Nephron progenitor cell (in vitro differentiated cells): ENCODE data around the gene ANKRD53.
A peak's percentile ranks its signal among the peaks of the same experiment; 100 is the strongest.

Experiments used
- DNase-seq: peaks from one replicate; pipeline ENCODE4 v3.0.0; 2021
- H3K27ac Mint-ChIP-seq: 2 replicates; pipeline ENCODE4 v1.8.0; 2021; ENCODE audit warnings: mild to moderate bottlenecking, moderate library complexity, mixed read lengths
- H3K27me3 Mint-ChIP-seq: 2 replicates; pipeline ENCODE4 v1.8.0; 2021; ENCODE audit warnings: mild to moderate bottlenecking, low read depth, mixed read lengths; ENCODE audit not compliant: poor library complexity
- H3K36me3 Mint-ChIP-seq: 2 replicates; pipeline ENCODE4 v1.8.0; 2021; ENCODE audit warnings: low read depth, mixed read lengths
- H3K4me1 Mint-ChIP-seq: 2 replicates; pipeline ENCODE4 v1.8.0; 2021; ENCODE audit warnings: mixed read lengths
- H3K4me3 Mint-ChIP-seq: 2 replicates; pipeline ENCODE4 v1.8.0; 2021; ENCODE audit warnings: mild to moderate bottlenecking, moderate library complexity, mixed read lengths
- H3K9me3 Mint-ChIP-seq: 2 replicates; pipeline ENCODE4 v1.8.0; 2021; ENCODE audit warnings: mild to moderate bottlenecking, moderate library complexity, mixed read lengths
- TF ChIP-seq, protein P1 (sequence below): fragments of 200-600 bp; sonication (generic); IDR thresholded peaks from 2 replicates; pipeline ENCODE4 v1.5.0; 2021; ENCODE audit warnings: antibody characterized with exemption

Gene ANKRD53

DNA sequence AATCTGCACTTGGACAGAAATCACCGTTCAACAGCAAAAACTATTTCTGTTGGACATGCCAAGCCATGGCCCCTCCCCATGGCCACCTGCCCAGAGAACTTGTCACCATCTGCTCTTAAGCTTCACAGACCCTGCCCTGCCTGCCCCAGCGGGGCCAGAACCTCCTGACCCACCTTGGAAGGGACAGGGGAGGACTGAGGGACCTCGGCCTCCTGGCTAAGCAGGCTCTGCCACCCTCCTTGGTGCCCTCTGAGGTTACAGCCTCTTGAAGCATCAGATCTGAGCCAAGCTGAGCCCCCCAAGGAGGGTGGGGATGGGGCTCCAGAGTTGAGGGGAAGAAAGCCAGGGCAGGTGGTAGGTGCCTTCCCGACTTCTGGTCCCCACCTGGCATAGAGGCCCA is 9.7 kb downstream of the ANKRD53 start:
- Mint-ChIP-seq H3K27ac (no peak overlapping the region), H3K36me3 (peaks cover 33% of the 10 kb centered on the region), H3K4me3 (no peak overlapping the region), H3K27me3 (peaks cover 9% of the 10 kb centered on the region), H3K4me1 (peaks cover 20% of the 10 kb centered on the region), H3K9me3 (no peaks in the 10 kb centered on the region)
- TF ChIP-seq, protein P1, sequence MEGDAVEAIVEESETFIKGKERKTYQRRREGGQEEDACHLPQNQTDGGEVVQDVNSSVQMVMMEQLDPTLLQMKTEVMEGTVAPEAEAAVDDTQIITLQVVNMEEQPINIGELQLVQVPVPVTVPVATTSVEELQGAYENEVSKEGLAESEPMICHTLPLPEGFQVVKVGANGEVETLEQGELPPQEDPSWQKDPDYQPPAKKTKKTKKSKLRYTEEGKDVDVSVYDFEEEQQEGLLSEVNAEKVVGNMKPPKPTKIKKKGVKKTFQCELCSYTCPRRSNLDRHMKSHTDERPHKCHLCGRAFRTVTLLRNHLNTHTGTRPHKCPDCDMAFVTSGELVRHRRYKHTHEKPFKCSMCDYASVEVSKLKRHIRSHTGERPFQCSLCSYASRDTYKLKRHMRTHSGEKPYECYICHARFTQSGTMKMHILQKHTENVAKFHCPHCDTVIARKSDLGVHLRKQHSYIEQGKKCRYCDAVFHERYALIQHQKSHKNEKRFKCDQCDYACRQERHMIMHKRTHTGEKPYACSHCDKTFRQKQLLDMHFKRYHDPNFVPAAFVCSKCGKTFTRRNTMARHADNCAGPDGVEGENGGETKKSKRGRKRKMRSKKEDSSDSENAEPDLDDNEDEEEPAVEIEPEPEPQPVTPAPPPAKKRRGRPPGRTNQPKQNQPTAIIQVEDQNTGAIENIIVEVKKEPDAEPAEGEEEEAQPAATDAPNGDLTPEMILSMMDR = no peak
- no peak for DNase-seq

DNA sequence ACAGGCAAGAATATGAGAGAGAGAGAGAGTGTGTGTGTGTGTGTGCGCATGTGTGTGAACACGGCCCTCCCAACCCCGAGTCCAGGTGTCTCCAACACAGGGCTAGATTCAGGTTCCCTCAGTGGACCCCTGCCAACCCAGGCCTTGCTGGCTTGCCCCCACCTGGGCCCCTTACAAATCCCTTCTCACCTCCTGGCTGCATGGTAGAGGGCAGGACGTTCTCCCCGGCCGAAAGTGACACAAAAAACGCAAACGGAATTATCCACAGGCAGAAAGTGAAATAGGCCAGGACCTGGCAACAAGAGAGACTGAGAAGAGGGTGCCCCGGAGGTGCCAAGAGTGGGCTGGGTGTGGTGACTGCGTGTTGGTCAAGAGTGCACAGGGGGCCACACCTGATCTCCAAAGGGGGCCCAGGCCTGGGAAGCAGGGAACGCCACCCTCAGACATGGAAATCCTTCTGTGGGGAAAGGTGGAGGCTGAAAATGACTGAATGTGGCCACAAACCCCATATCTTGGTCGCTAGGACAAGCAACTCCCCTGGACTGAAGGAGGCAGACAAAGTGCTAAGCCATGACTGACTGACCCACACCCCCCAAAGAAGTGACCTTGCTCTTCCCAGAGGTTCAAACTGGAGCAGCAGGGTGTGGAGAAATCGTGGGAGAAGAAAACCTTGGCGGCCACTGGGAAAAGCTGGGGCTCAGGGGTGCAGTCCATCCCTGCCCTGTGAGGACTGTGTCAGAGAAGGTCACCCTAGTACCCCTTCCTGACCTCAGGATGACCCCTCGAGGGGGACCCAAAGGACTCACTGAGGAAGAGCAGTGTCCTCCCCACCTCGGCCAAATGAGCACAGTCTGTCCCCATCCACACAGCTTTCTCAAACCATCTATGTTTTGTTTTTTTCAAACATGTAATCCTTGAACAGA is 10.6 kb downstream of the ANKRD53 start:
- Mint-ChIP-seq H3K9me3 (no peaks in the 10 kb centered on the region), H3K4me1 (peaks cover 20% of the 10 kb centered on the region), H3K27me3 (peaks cover 9% of the 10 kb centered on the region), H3K4me3 (no peak overlapping the region), H3K36me3 (peaks cover 33% of the 10 kb centered on the region), H3K27ac (no peak overlapping the region)
- no peak for DNase-seq
- TF ChIP-seq, protein P1 = no peak

DNA sequence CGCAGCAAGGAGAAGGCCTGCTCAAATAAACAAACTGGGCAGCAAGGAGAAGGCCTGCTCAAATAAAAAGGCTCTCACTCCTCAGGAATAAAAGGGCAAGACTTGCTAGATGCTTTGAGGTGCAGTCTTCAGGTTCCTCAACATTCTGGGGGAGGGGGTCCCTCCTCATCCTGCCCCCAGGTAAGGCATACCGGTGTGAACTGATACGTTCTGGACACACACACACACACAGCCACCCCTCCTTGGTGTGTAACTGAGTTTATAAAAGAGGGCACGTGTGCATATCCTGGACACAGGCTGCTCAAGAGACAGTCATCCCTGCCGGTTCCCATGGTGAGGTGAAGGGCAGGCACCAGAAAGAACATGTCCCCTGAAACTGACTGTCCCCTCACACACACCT is 11.8 kb downstream of the ANKRD53 start:
- Mint-ChIP-seq H3K4me3 (no peak overlapping the region), H3K36me3 (peaks cover 33% of the 10 kb centered on the region), H3K27me3 (peaks cover 6% of the 10 kb centered on the region), H3K9me3 (no peaks in the 10 kb centered on the region), H3K27ac (no peak overlapping the region), H3K4me1 (peaks cover 16% of the 10 kb centered on the region)
- no peak for DNase-seq
- TF ChIP-seq, protein P1 = no peak

DNA sequence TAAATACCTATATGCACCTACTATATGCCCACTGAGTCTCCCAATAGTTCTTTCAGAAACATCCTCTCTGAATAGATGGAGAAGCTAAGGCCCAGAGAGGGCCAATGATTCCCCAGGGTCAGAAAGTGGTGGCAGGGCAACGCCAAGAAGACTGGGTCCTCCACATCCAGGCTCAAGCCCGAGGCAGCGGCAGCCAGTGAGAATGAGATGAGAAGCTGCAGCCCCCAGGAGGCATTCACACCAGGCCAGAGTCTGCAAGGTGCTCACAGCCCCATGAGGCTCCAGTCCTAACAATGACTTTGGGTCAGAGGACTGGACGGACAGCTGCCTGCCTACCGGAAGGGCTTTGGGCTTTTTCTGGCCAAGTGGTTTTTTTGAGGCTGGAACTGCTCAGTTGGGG is 12.7 kb downstream of the ANKRD53 start:
- H3K36me3 Mint-ChIP-seq = peaks cover 27% of the 10 kb centered on the region
- peaks cover 24% of the 10 kb centered on the region for H3K4me1 Mint-ChIP-seq
- H3K4me3 Mint-ChIP-seq = no peak overlapping the region
- no peak overlapping the region for H3K27ac Mint-ChIP-seq
- peaks cover 12% of the 10 kb centered on the region for H3K27me3 Mint-ChIP-seq
- DNase-seq = no peak
- H3K9me3 Mint-ChIP-seq = no peaks in the 10 kb centered on the region
- TF ChIP-seq, protein P1 = no peak

DNA sequence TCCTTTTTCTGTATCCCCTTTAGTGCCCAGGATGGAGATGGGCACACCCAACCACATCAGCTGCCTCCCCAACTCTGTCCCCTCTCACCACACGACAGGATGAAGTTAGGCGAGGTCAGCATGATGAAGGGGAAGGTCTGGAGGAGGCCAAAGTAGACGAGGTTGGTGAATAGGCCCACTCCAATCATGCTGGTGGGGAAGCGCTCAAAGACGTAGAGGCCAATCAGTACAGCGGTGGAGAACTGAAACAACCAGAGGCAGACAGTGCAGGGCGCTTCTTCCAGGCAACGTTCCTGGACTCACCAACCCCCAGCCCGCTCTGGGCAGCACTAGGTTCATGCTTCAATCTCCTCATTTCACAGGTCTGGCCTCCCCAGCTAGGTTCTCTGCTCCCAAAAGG is 13.3 kb downstream of the ANKRD53 start:
- no peak for DNase-seq
- no peaks in the 10 kb centered on the region for H3K9me3 Mint-ChIP-seq
- peaks cover 21% of the 10 kb centered on the region for H3K36me3 Mint-ChIP-seq
- H3K4me3 Mint-ChIP-seq = no peak overlapping the region
- peaks cover 17% of the 10 kb centered on the region for H3K27me3 Mint-ChIP-seq
- TF ChIP-seq, protein P1 = no peak
- peak overlapping the region; percentile 4 for H3K27ac Mint-ChIP-seq
- peaks cover 25% of the 10 kb centered on the region for H3K4me1 Mint-ChIP-seq
